ENCODE measurements around the gene NDUFS6. TPM values are rescaled to one million over a fixed set of nuclear protein-coding genes. Genes with fewer than 3 reads are reported as not detected.

The NDUFS6 gene
- 22.7 and 33.7 TPM in 2 replicates for total RNA-seq

DNA sequence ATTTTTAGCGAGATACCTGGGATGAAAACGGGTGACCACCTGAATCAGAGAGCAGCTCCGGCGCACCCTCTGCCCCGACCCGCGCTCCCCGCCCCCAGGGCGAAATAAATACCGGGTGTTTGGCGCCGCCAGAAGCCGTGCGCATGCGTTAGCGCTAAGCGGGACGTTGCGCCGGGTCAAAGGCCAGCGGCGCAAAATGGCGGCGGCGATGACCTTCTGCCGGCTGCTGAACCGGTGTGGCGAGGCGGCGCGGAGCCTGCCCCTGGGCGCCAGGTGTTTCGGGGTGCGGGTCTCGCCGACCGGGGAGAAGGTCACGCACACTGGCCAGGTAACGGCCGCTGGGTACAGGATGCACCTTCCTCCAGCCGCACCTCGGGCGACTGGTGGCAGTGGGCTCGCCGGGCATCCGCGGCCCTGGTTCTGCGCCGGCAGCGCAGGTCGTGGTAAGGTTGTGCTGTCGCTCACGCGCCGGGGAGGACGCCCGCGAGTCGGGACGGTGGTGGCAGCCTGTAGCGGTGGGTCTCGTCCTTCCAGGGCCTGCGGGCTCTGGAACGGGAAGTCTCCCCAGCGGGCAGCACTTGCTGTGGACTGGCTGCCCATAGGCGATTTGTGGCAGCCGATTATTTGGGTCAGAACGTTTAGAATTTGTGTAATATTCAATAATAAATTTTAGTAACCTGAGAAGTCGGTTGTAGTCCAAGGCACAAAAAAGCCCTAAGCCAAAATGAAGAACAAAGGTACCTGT lies at the start of gene NDUFS6:
NDUFS6 (plus strand) TSS at position 186 of the 745 bp plus-strand sequence; CDS start at position 197, 11 bp downstream.

DNA sequence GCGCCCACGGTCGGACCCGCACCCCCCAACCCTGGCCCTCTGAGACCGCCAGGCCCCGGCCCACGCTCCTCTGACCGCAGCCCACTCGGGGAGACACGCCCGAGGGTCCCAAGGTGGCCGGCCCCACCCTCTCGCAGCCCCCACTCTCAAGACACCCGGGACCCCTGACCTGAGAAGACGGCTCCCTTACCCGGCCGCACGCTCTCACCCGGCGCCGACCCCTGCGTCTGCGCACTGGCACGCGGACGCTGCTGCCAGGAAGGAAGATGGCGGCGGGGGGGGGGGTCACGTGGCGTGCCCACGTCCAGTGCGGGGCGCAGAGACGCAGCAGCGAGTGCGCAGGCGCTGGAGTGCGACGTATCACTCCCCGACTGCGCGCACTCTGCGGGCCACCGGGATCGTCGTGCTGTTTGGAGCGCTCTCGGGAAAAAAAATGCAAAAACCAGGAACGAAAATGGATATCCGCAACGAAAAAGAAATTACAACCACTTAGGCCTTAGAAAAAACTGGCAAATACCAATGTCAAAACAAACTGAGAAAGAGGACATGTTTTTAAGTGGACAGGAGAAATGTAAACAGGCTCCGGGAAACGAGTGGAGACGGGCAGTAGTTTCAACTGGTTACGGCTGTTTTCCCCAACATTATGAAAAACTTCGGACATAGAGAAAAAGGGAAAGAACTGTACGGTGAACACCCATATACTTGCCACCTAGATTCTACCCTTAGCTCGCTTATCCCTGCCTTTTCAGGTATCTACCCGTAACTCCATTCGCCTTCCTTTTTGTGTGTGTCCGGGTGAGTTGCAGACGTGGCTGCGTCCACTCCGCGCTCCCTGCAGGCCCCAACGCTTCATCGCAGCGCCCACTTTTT lies 1.4 kb upstream of the NDUFS6 start, which contains the start of gene MRPL36:
MRPL36 (minus strand) TSS at position 236 of the 870 bp plus-strand sequence. CDS start 902 bp downstream, outside the sequence.

Other genes with a start within 250 kb of the NDUFS6 start
- 58.3 and 68.9 TPM in 2 replicates for gene MRPL36, start 1.6 kb upstream of the NDUFS6 start, total RNA-seq
- gene IRX4, start 81.5 kb downstream of the NDUFS6 start, total RNA-seq = not detected in 2 replicates

All from bronchial smooth muscle cell (primary cell).